ENCODE data around the gene UBAC1.

The UBAC1 gene

DNA sequence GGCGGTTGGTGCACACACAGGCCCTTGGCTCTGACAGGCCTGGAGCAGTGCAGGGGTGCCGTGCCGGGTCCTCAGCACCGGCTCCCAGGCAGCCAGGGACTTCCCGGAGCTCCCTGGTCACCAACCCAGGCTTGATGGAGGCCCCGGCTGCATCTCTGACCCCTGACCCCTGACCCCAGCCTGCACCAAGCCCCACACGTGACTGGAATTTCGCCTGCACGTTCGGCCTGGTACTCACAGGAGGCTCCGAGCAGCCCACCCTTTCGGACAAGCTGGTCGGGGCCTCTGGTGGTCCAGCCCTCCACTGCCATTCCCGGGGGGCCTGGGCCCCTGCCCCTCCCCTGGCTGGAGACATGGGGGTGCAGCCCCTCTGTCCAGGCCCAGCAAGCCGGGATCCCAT, 25.4 kb upstream of the UBAC1 start:
- ChIA-PET CTCF (no interaction called here), POLR2A (no interaction called here)
- TF ChIP-seq, protein P1, sequence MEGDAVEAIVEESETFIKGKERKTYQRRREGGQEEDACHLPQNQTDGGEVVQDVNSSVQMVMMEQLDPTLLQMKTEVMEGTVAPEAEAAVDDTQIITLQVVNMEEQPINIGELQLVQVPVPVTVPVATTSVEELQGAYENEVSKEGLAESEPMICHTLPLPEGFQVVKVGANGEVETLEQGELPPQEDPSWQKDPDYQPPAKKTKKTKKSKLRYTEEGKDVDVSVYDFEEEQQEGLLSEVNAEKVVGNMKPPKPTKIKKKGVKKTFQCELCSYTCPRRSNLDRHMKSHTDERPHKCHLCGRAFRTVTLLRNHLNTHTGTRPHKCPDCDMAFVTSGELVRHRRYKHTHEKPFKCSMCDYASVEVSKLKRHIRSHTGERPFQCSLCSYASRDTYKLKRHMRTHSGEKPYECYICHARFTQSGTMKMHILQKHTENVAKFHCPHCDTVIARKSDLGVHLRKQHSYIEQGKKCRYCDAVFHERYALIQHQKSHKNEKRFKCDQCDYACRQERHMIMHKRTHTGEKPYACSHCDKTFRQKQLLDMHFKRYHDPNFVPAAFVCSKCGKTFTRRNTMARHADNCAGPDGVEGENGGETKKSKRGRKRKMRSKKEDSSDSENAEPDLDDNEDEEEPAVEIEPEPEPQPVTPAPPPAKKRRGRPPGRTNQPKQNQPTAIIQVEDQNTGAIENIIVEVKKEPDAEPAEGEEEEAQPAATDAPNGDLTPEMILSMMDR (IDR thresholded peaks at IDR 0.05; ENCODE audit: control extremely low read depth, extremely low read depth, low read depth, missing control alignments) = no peak
- DNase-seq (ENCODE audit: extremely low spot score) = no peak

DNA sequence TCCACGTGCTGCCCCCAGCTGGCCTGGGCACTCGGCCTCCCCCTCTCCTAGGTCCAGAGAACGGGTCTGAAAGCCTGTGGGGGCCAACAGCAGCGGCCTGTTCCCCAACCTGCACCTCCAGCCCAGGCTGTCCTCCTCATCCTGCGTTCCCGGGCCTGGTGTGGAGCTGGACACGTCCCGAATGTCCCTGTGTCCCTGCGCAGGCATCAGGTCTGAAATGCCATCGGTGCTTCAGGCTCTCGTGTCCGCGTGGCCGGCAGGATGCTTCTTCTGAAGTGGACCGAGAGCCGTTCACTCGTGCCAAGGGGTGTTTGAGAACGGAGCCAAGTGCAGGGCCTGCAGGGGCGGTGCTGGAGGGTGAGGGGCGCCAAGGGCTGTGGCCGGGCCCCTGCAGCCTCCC, 24.7 kb upstream of the UBAC1 start:
- no peak for DNase-seq (ENCODE audit: extremely low spot score)
- POLR2A ChIA-PET = no interaction called here
- CTCF ChIA-PET = no interaction called here
- TF ChIP-seq, protein P1 (IDR thresholded peaks at IDR 0.05; ENCODE audit: control extremely low read depth, extremely low read depth, low read depth, missing control alignments) = no peak

DNA sequence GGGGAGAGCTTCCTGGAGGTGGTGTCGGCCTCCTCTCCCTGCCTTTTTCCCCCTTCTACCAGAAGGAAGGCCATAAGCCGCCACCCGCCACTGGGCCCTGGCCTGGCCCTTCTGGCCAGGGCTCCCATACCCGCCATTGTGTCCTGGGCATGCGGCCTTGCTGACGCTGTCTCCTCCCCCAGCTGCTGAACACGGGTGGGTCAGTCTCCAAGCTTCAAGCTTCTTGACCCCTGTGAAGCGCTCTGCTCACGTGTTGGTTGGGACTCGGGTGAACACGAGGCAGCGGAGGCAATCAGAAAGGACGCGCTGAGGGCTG, 24.2 kb upstream of the UBAC1 start:
- no peak for DNase-seq (ENCODE audit: extremely low spot score)
- ChIA-PET CTCF (no interaction called here), POLR2A (no interaction called here)
- TF ChIP-seq, protein P1 (IDR thresholded peaks at IDR 0.05; ENCODE audit: control extremely low read depth, extremely low read depth, low read depth, missing control alignments) = no peak

DNA sequence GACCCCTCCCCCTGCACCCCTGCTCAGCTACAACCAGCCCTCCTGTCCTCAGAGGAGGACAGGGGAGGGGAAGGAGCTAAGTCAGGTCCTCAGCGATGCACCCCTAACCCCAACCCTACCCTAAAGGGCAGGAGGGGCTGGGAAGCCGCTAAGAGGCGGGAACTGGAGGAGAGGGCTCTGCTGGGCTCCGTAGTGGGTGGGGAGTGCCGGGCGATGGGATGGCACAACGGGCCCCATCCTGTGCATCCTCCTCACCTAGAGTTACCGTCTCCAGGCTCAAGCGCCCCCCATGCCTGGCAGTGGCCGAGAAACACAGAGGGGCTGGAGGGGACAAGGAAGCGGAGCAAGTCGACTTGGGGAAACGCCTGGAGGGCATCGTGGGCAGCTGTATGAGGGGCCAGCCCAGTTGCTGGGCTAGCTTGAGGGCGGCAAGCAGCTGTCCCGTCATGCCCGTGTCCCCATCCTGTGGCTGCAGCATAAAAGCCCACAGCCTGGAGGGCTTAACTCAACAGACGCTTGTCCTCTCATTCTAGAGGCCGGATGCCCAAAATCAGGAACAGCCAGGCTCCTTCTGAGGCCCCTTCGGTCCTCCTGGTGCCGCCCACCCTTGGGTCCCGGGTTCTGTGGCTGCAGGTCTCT, 23.0 kb upstream of the UBAC1 start:
- TF ChIP-seq, protein P1 (IDR thresholded peaks at IDR 0.05; ENCODE audit: control extremely low read depth, extremely low read depth, low read depth, missing control alignments) = no peak
- no peak for DNase-seq (ENCODE audit: extremely low spot score)
- ChIA-PET CTCF (no interaction called here), POLR2A (no interaction called here)

DNA sequence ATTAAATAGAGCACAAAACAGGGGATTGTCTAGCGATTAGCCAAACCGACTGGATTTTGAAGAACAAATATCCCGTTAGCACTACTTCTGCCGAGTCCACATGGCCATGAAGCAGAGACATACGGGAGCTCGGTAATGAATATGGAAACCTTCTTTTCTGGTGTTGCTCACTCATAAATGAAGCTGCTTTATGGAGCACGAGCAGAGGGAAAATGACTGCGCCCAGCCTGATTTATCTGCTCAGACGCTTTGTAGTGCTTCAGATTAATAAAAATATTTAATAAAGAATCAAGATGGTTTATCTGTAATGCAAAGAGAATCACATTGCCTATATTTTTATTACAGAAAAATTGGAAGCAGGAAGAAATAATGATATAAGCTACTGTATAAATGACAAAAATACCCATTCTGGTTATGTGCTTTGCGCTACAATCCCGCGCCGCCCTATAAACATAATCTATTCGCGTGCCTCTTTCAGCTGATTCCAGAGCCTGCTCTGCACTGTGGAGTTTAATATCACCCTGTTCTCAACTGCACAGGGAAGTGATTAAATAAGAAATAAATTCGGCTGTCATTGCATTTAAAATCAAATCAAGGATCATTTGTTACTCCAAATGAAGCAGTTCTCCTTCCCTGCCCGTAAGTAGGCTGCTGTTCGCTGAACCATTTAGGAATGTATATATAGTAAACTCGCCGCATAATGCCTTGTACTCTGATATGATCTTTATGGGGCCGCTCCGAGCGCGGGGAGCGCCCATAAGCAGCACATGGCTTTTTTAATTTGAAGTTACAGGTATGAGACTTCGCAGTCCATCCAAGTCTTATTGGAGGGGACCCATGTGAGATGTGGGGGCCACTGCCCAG, 22.3 kb upstream of the UBAC1 start:
- TF ChIP-seq, protein P1 (IDR thresholded peaks at IDR 0.05; ENCODE audit: control extremely low read depth, extremely low read depth, low read depth, missing control alignments) = no peak
- DNase-seq (ENCODE audit: extremely low spot score) = no peak
- ChIA-PET CTCF (interaction anchor here (1.5 kb wide), 1 partner anchor 16 kb away, joined by 9 read pairs; no protein-coding TSS in a partner anchor), POLR2A (interaction anchor here (0.6 kb wide), 1 partner anchor 128 kb away, joined by 4 read pairs; no protein-coding TSS in a partner anchor)

DNA sequence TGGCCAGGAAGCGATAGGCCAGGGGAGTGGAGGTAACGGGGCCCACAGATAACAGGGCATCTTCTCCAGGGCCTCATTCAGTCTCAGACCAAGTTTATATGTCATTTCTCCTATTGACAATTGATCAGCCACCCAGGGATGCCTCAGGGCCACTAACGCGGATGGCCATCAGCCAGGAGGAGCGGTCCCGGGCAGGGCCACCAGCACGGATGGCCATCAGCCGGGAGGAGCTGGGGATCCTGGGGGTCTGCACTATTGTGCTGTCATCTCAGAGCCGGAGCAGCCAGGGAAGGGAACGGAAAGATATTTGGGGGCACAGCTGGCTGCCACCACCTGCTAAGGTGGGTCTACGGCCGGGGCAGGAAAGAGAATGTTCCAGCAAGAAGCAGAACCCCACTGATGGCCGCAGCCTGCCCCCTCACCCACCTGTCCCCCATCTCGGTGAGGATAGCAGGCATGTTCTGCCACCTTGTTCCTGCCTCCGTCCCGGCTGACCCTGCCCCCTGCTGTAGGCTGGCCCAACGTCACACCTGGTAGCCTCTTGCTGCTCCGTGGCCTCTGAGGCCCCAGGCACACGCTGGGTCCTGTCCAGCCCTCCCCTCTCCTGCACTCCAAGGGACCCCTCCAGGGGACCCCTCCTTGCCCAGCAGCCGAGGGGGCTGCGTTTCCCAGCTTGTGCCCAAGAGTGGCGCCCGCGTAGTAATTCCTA, 21.5 kb upstream of the UBAC1 start:
- TF ChIP-seq, protein P1 (IDR thresholded peaks at IDR 0.05; ENCODE audit: control extremely low read depth, extremely low read depth, low read depth, missing control alignments) = no peak
- POLR2A ChIA-PET = interaction anchor here (0.6 kb wide), 1 partner anchor 129 kb away, joined by 4 read pairs; no protein-coding TSS in a partner anchor
- CTCF ChIA-PET = interaction anchor here (1.5 kb wide), 1 partner anchor 15 kb away, joined by 9 read pairs; no protein-coding TSS in a partner anchor

More for the DNA sequence above, 21.5 kb upstream of the UBAC1 start:
- no peak for DNase-seq (ENCODE audit: extremely low spot score)
